Measurements from ENCODE around the gene HOXD4.

The HOXD4 gene

DNA sequence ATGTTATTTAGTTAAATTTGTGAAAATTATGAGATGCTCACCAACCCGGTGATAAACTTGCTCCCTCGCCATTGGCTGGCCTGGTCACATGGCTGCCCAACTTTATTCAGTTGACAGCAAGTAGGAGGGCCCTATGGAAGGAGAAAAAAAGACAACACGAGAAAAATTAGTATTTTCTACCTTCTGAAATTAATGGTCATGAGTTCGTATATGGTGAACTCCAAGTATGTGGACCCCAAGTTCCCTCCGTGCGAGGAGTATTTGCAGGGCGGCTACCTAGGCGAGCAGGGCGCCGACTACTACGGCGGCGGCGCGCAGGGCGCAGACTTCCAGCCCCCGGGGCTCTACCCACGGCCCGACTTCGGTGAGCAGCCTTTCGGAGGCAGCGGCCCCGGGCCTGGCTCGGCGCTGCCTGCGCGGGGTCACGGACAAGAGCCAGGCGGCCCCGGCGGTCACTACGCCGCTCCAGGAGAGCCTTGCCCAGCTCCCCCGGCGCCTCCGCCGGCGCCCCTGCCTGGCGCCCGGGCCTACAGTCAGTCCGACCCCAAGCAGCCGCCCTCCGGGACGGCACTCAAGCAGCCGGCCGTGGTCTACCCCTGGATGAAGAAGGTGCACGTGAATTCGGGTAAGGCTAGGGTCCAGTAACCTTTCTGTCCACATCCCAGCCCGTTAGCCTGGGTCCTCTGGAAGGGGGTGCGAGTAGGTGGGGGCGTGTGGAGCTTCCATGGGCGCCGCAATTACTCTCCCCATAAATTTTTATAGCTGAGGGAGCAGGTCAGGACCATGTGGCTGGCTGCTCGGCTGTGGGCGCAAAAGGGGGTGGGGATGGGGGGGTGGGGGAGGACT is at the start of gene HOXD4:
Gene HOXD4, plus strand, starts transcription at position 109 of the 846 bp plus-strand sequence. Its CDS starts 84 bp downstream, at position 193.
- DNase-seq (ENCODE audit: low read depth), result no peak

DNA sequence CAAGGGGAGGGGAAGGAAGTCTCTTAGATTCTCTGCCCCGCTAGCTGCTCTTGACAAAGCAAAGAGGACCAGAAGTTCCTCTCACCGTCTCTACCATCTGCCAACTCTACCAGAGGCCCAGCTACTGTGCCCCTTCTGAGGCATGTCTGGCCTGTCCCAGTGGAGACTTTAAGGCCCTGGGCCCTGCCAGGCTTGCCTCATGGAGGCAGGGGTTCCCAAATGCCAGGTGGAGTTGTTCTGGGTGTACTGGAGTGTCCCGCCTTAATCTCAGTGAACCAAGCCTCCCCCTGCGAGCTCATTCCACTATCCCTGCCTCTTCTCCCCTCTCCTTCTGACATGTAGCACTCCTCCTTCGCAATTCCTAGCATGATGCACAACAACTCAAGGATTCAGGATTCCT is 49.5 kb upstream of the HOXD4 start:
- DNase-seq (ENCODE audit: low read depth), result no peak

DNA sequence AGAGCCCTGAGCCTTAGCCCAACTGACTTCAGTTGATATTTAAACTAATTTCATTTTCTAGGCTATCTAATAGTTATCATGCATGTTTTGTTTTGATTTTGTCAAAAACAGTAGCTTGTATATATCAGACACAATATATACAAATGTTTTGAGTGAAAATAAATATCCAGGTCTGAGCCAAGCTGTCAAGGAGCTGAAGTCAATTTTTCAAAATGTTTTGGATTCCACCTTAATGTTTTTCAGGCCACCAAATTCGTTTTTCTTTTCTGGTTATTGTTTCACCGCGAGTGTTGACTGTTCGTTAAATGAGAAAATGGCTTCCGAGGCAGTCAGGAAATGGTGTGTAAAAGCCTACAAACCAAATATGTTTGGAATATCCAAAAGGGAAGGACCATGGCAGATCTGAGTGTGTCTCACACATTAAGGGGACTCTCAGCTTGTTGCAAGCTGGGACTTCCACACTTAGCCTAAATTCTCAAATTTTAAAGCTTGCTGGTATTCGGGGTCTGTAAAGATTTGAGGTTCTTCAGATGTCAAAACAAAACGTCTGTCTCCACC is 49.0 kb upstream of the HOXD4 start:
- no peak for DNase-seq (ENCODE audit: low read depth)

DNA sequence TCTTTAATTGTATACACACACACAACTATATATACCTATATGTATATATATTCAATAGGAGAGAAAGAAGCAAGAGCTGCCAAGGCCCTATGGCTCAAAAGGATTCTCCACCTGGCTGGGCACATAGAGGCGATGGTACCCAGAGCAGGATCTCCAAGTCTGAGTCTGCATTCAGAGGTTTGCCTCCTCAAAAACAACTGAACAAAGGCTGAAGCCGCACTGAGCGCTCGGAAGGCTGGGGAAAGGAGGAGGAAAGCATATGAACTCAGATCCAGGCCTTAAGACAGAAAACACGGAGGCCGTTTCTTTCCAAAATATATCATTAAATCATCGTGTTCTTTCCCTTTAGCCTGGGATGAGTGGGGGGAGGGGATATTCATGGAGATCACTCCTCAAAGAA is 48.2 kb upstream of the HOXD4 start:
- DNase-seq (ENCODE audit: low read depth), result no peak

DNA sequence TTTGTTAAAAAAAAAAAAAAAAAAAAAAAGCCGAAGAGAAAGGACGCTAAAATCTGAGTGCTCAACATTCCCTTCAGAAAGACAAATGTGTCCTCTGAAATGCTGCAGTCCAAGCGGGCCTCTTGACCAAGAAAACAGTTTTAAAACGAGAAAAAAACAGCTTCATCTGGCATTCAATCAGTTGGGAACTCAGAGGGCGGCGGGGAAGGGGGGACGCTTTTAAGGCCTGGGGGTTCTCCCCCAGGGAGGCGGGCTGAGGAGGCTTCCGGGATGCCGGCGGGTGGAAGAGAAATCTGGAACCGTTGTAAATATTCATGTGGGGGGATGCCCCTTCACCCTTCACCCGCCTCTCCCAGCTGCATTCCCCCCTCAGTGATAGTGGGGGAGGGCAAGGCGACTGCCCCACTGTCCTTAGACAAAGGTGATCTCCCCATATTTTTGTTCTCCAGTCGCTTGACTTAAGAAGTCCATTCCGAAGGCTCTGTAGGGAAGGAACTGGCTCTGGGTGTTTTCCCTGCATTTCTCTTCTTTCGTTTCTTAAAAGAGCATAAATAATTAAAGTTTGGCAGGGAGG is 47.5 kb upstream of the HOXD4 start:
- no peak for DNase-seq (ENCODE audit: low read depth)

DNA sequence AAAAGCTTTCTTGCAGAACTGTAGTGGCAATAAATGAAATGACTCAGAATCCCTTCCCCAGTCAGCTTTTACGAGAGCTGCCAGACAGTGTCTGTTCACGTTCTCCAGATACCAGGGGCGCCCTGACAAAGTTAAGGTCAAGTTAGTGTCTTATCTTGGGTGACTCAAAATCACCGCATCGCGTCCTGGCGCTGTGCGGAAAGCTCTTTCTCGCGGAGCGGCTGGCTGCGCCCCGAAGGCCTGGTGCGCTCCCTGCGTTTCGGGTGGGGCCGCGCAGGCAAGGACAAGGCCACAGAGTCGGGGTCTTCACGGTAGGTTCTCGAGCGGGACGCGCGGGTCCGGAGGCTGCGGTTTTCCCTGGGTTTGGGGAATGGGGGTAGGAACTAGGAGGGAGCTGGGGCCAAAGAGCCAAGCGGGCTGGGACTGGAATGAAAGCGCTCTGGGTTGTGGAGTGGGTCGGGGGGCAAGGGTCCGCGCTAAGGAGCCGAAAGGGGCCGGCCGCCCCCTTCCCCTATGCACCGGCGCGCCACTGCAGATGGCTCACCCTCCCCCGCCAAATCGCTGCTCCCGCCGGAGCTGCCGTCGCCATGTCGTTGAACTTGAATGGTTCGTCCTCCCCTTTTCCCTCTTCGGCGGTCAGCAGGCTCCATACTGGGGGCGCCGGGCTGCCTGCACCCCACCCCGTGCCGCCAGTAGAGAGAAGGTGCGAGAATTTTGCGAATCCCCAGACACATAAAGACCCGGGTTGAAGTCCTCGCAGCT is 46.9 kb upstream of the HOXD4 start:
- DNase-seq (ENCODE audit: low read depth), result peak; percentile 94

DNA sequence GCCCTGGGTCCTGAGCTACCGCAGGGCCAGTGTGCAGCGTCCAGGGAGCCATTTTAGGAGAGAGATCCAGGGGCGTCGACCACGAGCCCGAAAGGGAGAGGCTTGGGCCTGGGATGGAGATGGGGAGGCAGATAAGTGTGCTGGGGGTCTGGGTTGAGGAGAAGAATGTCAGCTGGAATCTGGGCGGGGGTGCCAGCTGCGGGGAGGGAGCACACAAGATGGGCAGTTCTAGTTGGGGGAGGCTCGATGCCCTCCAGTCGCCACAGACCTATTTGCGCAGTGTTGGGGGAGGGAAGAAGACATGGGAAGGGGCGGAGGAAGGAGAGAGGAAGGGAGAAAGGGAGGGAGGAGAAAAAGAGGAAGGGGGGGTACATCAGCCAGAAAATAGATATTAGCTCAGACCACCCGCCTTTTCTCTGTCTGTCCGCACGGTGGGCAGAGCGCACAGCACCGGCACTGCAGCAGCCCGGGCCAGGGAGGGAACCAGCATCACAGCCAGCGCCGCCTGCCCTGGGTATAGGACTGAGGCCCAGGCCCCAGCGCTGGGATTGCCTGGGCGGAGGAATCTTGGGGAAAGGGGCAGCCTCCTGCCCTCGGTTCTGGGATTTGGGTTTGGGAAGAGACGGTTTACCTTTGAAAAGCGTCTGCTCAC is 46.1 kb upstream of the HOXD4 start:
- peak; percentile 51 for DNase-seq (ENCODE audit: low read depth)

DNA sequence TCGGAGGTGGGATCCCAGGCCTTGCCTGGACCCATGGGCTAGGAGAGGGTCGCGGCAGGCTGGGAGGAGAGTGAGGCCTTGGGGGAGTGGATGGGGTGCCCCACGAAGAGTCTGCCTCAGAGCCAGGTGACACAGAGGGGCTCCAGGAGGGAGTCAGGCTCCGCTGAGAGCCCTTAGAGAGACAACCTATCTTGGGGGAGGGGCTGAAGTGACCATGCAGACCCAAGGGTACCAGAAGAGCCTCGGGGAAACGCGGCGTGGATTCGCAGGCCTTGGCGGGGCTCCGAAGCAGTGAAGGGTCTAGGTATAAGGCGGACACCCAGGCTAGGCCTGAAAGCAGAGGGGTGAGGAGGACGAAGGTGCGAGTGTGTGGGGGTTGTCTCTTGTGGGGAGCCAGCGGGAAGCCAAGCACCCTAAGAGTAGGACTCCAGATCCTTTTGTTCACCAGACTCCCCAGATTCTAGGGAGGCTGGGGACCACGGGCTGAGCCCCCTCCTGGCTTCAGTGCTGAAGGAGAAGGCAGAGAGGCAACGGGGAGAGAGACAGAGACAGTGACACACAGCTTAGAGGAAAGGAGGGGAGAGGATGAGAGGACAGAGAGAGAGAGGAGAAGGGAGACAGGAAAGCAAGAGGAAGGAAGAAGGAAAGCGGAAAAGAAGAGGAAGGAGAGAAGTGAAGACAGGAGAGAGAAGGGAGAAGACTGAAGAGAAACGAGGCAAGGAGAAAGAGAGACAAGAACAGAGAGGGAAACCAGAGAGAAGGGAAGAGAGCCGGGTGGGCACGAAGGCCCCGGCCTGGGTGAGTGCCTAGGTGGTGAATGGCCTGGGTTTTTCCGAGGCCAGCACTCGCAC is 45.4 kb upstream of the HOXD4 start:
- DNase-seq (ENCODE audit: low read depth), result peak; percentile 16

DNA sequence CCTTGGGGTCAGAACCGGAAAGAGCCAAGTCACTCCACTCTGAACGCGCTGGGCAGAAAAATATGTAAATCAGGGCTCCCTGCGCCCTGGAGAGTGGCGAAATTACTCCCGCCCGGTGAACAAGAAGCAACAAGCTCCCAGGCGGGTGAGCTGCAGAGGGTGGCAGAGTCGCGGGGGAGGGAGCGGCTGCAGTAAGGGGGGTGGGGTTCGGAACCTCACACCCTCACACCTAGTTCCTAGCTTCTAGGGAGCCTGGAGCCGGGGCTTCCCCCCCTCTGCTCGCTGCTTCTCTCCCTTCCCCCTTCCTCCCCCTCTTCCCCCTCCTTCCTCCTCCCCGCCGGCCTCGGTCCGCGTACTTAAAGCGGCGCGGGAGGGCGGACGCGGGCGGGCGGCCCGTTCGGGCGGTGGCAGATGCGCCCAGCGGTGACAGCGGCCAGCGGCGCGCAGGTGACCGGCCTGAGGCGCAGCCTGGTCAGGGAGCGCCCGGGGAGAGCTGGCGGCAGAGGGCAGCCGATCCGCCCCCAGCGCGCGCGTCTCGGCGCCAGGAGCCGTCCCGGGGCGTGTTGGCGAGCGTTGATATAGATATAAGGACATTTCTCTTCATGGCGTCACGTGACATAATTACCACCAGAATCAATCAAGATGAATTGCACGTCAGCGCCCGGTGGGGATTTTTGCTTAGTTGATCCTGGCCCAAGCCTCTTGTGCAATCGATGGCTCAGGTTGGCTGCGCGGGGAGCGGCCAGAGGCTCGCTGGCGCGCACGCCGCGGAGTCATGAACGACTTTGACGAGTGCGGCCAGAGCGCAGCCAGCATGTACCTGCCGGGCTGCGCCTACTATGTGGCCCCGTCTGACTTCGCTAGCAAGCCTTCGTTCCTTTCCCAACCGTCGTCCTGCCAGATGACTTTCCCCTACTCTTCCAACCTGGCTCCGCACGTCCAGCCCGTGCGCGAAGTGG is 44.5 kb upstream of the HOXD4 start, which contains the start of gene HOXD11:
Gene HOXD11, plus strand, starts transcription at position 700 of the 959 bp plus-strand sequence. Its CDS starts 76 bp downstream, at position 776.
- peak; percentile 54 for DNase-seq (ENCODE audit: low read depth)

DNA sequence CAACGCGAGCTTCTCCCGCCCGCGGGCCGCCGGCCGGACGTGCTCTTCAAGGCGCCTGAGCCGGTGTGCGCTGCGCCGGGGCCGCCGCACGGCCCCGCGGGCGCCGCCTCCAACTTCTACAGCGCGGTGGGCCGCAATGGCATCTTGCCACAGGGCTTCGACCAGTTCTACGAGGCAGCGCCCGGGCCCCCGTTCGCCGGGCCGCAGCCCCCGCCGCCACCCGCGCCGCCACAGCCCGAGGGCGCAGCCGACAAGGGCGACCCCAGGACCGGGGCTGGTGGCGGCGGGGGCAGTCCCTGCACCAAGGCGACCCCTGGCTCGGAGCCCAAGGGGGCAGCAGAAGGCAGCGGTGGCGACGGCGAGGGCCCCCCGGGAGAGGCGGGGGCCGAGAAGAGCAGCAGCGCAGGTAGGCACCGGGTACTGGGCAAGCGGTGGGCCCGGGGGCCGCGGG is 43.6 kb upstream of the HOXD4 start:
- DNase-seq (ENCODE audit: low read depth), result no peak

DNA sequence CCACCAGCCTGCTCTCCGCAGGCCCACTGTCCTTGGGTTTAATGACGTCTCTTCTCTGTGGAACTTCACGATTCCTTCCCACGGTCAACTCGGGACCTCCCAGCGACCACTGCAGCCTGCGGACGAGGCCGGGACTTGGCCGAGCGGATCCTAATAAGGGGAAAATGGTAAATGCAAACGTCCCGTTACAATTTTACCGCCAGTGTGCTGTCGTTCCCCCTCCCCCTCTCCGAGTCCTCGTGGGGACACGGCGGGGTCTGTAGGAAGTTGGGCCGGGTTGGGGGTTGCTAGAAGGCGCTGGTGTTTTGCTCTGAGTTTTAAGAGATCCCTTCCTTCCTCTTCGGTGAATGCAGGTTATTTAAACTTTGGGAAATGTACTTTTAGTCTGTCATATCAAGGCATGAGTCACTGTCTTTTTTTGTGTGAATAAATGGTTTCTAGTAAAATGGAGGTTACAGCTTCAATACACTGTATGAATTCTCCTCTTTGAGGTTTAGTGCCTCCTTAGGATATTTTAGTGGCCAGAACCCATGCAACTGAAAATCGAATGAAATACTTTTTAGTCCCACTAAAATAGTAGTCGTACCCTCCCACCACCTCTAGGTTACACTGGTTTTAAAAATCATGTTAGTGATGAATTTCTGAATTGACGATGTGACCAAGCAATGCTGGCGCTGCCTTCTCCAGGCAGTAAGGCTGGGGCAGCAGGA is 42.0 kb upstream of the HOXD4 start:
- no peak for DNase-seq (ENCODE audit: low read depth)

DNA sequence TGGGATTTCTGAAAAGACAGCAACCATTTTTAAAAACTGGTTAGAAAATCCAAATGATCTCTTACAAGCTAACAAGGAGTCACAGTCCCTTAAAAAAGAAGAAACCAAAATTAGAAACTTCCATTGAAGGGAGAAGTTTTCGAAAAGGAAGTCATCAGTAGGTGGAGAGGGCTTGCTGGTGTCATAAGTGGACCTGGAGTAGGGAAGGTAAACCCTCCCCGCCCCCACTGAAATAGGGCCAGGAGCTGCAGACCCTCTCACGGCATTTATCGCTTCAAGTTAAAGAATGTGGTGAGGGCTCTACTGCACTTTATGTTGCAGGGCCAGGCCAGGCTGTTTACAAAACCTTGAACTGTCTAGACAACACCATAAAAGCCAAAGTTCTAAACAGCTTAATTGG is 41.4 kb upstream of the HOXD4 start:
- DNase-seq (ENCODE audit: low read depth), result no peak

DNA sequence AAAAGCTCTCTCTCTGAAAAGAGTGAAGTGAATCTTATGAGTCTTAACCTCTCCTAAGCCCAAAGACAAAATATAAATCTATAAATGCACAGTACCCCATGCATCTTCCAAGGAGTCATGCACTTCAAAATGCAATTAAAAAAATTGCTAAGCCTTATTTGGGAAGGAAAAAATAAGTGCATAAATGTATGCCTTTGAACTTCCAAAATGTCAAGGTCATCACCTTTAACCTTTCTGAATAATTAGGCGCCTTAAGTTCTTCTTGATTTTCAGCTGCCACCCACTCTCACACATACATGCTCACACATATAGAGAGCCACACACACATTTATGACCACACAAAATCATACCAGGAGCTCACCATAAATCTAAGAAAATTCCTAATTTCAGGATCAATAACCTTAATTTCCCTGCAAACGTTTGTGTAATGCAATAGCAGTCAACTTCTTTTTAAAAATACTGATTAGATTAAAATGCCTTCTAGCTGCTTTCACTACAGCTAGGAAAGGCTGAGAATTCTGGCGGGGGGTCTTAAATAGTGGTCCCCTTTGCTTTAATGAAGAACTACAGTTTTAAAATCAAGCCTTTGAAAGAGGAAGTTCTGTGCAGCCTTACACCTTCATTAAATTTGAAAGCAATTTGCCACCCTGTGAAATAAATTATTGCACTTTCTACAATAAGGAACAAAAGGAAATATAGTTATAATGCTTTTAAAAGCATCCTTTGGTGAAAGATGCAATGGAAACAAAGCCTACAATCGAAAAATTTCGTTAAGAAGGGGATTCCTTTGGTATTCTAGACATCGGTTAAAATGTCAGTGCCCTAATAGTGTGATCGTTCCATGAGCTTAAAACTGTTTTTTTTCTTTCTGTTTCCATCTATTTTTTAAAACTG is 40.7 kb upstream of the HOXD4 start:
- DNase-seq (ENCODE audit: low read depth), result no peak

DNA sequence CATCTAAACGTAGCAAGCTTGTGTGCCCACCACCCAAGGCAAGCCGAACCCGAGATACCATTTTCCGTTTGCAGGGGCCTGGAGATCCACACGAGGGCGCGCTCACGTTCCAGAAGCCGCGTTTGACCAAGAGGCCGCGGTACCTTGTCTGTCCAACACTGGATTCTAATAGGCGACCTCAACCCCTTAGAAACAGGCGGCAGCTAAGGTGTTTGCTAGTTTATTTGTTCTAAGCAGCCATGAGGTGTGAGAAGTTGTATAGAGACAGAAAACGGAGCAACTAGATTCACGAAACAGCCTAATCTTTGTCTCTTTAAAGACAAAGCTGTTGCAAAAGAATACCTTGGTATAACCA is 40.1 kb upstream of the HOXD4 start:
- no peak for DNase-seq (ENCODE audit: low read depth)

DNA sequence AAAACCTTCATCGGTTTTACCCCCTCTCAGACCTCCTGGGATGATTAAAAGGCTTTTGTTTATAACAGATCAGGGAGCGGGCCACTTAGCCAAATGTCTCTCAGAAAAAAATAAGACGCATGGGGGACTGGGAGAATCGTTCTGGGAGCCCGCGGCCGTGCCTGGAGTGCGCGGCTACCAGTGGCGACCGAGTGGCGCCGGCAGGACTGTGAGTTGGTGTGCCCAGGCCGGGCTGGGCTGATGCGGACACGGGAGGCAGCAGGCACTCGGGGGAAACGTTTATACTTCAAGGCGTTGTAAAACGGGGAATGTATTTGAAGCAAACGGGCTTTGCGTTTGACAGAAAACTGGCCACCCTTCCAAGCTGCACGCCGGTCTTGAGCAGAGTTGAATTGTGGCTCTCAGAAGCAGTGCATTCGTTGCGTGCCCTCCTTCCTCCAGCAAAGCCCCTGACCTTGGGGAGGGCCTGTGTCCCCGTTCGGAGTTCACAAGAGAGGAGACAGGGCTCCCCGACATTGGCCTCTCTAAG is 39.4 kb upstream of the HOXD4 start:
- no peak for DNase-seq (ENCODE audit: low read depth)

DNA sequence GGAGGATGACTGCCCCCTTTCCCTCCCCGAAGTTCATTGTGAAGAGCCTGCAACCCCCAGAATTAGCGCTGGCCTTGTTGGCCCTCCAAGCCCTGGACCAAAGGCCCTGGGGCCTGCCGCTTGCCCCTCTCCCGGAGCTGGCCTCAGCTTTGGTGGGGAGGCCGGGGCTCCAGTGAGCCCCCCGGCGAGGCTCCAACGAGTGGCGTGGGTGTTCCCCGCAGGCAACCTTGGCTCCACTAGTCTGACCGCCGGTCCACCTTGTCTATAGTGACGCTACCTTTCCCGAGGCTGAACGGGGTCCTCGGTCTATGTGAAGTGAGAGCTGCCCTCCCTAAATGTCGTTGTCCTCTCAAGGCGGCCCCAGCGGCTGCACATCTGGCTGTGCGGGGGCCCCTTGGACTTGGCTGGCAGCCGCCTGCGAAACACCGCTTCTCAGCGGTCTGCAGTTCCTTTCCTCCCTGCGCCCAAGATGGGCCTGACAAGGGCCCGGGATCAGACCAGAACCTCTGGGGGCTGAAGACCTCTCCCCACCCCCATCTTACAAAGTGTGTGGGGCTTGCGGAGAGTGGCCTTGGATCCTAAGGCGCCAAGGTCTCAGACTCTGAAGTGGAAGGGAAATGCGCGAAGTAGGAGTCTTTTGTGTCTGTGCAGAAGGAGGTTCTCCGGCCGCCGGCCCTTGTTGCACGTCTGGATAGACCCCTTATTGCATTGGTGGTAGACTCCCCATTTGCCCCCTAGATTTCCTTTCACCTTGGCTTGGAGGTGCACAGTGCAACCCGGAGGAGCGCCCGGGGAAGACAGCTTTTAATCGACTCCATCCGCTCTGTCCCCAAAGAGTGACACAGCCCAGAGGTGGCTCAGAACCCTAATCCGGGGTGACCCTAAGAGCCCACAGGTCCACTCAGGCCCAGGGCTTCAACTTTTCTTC is 38.7 kb upstream of the HOXD4 start:
- DNase-seq (ENCODE audit: low read depth), result no peak
